Measurements from ENCODE around the gene NUP133. TPM values are rescaled to one million over a fixed set of nuclear protein-coding genes. Genes with fewer than 3 reads are reported as not detected.

Gene NUP133
- total and polyA plus RNA-seq, 10 of the 15 experiments (the other 5 are each of a cell fraction or from before 2014, with no cell fraction given) = 10.9 to 45.4 (median 29.2) TPM

DNA sequence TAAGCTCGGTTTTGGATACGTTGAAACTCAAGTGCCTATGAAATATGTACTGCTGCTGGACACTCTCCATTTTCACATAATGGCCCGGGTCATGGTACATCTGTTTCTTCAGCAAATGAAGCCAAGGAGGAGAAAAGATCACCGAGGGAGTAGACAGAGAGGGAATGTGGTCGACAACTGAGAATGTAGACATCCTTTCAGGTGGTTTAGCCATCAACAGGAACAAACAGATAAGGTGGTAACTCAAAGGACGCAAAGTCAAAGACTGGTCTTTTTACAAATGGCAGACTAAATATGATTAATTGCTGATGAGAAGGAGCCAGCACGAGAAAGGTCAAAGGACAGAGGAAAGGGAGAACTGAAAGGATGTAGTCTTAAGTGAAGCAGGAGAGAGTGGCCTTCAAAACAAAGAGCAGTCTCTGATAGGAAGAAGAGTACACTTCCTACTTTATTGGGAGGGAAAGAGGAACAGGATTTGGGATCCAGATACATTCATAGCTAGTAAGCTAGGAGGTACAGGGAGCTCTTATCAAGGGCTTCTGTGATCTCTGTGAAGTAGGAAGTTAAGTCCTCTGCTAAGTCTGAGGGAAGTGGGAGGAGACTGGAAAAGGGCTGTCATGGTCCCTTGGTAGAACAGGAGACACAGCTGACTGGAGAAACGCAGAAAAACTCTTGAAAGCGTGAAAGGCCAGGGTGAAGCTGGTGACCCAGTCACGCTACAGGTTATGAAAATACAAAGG, 28.3 kb downstream of the NUP133 start (continued):
- TF ChIP-seq DPF2 (IDR thresholded peaks at IDR 0.05) (0 out of 2 replicates have a peak, but pooled peaks have one; percentile 33), PAX5 (IDR thresholded peaks at IDR 0.05; ENCODE audit: borderline replicate concordance, low read depth, low read length) (peak; percentile 83), TCF7 (IDR thresholded peaks at IDR 0.05; ENCODE audit: borderline replicate concordance) (no peak), NR2F1 (conservative IDR thresholded peaks at IDR 0.05) (peak; percentile 66), ESRRA (IDR thresholded peaks at IDR 0.05; ENCODE audit: low read length) (no peak), BMI1 (IDR thresholded peaks at IDR 0.05; ENCODE audit: borderline replicate concordance) (no peak), HSF1 (IDR thresholded peaks at IDR 0.05; ENCODE audit: low read depth, low read length) (no peak), POLR2AphosphoS2 (IDR thresholded peaks at IDR 0.05; ENCODE audit: low read depth, low read length) (no peak), TCF3 (IDR thresholded peaks at IDR 0.05; ENCODE audit: borderline replicate concordance, insufficient read depth, low read depth, low read length) (peak; percentile 9; the same call in 1 of the 2 replicates), E4F1 (IDR thresholded peaks at IDR 0.05; ENCODE audit: borderline replicate concordance, partially characterized antibody) (no peak), PRDM15 (CRISPR knock-in tag; IDR thresholded peaks at IDR 0.05) (no peak), MEF2A (IDR thresholded peaks at IDR 0.05; ENCODE audit: insufficient read depth, low read depth, low read length) (no peak)
- TF ChIP-seq, protein P1, sequence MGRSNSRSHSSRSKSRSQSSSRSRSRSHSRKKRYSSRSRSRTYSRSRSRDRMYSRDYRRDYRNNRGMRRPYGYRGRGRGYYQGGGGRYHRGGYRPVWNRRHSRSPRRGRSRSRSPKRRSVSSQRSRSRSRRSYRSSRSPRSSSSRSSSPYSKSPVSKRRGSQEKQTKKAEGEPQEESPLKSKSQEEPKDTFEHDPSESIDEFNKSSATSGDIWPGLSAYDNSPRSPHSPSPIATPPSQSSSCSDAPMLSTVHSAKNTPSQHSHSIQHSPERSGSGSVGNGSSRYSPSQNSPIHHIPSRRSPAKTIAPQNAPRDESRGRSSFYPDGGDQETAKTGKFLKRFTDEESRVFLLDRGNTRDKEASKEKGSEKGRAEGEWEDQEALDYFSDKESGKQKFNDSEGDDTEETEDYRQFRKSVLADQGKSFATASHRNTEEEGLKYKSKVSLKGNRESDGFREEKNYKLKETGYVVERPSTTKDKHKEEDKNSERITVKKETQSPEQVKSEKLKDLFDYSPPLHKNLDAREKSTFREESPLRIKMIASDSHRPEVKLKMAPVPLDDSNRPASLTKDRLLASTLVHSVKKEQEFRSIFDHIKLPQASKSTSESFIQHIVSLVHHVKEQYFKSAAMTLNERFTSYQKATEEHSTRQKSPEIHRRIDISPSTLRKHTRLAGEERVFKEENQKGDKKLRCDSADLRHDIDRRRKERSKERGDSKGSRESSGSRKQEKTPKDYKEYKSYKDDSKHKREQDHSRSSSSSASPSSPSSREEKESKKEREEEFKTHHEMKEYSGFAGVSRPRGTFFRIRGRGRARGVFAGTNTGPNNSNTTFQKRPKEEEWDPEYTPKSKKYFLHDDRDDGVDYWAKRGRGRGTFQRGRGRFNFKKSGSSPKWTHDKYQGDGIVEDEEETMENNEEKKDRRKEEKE (IDR thresholded peaks at IDR 0.05) = no peak
- TF ChIP-seq, protein P2, sequence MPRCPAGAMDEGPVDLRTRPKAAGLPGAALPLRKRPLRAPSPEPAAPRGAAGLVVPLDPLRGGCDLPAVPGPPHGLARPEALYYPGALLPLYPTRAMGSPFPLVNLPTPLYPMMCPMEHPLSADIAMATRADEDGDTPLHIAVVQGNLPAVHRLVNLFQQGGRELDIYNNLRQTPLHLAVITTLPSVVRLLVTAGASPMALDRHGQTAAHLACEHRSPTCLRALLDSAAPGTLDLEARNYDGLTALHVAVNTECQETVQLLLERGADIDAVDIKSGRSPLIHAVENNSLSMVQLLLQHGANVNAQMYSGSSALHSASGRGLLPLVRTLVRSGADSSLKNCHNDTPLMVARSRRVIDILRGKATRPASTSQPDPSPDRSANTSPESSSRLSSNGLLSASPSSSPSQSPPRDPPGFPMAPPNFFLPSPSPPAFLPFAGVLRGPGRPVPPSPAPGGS (IDR thresholded peaks at IDR 0.05; ENCODE audit: borderline replicate concordance, insufficient read depth, low read depth, low read length, poor library complexity, severe bottlenecking) = no peak
- TF ChIP-seq, protein P3, sequence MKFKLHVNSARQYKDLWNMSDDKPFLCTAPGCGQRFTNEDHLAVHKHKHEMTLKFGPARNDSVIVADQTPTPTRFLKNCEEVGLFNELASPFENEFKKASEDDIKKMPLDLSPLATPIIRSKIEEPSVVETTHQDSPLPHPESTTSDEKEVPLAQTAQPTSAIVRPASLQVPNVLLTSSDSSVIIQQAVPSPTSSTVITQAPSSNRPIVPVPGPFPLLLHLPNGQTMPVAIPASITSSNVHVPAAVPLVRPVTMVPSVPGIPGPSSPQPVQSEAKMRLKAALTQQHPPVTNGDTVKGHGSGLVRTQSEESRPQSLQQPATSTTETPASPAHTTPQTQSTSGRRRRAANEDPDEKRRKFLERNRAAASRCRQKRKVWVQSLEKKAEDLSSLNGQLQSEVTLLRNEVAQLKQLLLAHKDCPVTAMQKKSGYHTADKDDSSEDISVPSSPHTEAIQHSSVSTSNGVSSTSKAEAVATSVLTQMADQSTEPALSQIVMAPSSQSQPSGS (IDR thresholded peaks at IDR 0.05; ENCODE audit: low read length) = no peak
